ENCODE measurements around the gene PTPN3.
"Not testable (repeated sequence)": the region's sequence is repeated elsewhere in the genome, so short reads cannot be mapped to it uniquely, and the experiment has no call there.

PTPN3 gene

DNA sequence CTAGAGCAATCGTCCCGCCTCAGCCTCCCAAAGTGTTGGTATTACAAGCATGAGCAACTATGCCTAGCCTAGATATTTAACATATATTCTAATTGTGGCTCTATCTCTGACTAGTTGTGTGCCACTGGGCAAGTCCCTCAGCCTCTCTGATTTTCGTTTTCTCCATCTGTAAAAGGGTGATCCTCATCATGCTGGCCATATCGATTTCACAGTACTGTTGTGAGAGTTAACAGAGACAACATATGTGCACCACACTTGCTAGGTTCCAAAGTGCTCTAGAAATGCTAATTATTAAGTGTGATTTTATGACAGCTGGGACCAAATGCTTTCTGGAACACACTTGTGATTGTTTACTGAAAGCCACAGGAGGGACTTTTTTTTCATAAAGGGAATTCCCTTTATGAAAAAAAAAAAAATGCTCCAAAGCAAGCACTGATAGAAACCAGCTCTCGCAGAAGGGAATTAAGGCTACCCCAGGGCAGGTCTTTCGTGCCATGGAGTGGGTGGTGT is 98.8 kb downstream of the PTPN3 start:
- no peak for DNase-seq (ENCODE audit: low read depth in 2 of 2)

DNA sequence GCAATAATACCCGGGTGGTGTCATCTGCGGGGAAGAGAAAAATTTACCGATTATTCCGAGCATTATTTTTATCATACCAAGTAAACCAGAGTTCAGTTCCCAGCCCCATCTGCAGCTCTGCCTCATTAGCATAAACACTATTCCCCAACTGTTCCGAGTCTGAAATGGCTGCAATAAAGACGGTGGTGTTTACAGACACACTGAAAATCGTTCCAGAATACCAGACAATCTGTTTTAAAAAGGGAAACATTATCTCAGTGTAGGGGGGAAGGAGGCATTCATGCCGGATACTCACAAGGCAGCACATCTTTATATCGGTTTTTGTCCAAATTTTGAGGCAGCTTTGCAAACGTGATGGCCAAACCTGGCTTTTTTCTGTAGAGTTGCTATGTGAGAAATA is 106.9 kb downstream of the PTPN3 start:
- no peak for DNase-seq (ENCODE audit: low read depth in 2 of 2)

DNA sequence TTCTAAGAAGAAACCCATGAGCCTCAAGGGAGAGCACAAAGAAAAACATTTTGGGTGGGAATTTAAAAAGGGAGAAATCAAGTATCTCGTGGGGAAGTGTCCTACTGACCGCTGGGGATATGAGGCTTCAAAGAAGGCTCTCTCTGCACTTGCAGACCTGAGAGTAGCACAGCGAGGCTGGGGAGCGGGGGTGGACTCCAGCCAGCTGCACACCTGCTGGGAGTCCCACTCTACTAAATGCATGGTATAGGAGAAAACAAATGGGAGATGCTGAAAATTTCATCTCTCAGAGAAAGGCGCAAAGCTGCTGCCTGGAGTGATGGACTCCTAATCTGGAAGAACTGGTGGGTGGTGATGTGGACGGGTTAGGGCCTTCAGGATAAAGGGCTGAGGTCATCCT is 110.3 kb downstream of the PTPN3 start:
- no peak for DNase-seq (ENCODE audit: low read depth in 2 of 2)

DNA sequence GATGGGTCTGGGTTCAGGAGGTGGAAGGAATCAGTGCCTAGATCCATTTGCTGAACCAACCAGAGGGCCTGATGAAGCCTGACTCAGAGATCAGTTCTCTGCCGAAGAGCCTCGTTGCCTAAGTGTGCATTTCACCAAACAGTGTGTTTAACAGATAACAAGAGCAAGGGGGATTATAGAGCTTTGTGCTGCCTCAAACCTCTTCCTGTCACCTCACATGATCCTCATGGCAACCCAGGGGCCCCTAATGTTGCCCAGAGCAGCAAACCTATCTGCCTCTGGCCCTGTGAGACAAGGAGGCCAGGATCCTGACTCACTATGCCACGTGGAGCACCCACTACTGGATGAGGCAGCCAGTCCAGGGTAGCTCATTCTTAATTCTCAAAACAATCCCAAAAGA is 110.9 kb downstream of the PTPN3 start:
- no peak for DNase-seq (ENCODE audit: low read depth in 2 of 2)

DNA sequence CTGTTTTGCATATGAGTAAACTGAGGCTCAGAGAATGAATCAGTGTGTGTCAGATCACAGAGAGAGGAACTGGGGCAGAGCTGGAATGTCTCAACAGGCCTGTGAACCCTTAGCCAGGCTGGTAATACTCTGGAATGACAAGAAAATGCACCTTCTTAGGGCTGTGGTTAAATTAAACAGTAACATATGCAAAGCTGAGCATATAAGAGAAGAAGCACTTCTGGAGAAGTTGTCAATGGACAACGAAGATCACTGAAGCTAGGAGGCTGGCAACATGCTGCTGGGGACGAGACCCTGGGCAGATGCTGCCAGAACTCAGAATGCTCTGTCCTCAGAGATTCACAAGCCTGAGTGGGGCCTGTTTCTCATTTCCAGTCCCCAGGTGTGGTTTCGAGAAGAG is 112.6 kb downstream of the PTPN3 start:
- no peak for DNase-seq (ENCODE audit: low read depth in 2 of 2)

DNA sequence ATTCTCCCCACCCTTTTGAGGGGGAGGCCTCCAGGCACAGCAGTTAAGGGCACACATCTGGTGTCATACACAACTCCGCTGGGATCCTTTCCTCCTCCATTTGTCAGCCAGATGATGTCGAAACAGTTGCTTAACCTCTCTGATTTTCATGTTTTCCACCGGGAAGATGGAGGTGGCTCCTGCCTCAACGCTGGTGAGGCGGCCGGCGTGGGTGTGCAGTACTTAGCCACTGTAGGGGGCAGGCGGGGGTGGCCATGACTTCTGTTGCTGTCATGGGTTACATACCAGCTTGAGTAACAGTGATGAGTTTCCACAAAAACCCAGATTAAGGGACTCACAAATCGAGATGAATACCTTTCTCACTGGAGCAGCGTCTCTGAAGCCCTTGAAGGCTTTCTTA is 114.2 kb downstream of the PTPN3 start:
- no peak for DNase-seq (ENCODE audit: low read depth in 2 of 2)

DNA sequence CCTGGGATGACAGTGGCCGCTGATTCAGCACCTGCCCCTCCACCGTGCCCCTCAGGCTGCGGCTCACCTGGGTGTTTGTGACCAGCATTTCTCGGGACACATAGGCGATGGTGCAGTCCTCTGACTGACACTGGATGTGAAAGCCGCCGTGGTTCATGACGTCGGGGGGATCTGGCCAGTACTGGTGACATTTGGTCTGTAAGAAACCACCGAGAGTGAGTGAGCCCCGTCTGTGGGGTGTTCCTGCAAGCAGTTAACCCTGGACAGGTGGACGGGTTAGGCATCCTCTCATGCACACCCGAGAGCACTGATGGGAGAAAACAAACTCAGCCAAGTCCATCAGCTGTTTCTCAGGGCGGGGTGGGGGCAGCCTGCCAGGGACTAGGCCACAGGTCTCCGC is 114.8 kb downstream of the PTPN3 start:
- no peak for DNase-seq (ENCODE audit: low read depth in 2 of 2)

DNA sequence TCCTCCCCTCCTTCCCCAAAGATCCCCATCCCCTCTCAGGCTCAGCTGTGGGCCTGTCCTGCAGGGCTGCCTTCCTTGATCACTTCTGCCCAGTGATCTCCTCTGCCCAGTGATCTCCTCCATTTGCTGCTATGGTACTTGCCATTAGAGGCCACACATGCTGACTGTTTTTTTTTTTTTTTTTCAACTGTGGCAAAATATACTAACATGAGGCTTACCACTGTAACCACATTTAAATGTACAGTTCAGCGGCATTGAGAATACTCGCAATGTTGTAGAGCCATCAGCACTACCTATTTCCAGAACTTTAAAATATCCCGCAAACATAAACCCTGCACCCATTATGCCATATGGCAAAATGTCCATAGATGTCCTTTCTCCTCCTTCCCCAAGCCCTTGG is 115.5 kb downstream of the PTPN3 start:
- no peak for DNase-seq (ENCODE audit: low read depth in 2 of 2)

DNA sequence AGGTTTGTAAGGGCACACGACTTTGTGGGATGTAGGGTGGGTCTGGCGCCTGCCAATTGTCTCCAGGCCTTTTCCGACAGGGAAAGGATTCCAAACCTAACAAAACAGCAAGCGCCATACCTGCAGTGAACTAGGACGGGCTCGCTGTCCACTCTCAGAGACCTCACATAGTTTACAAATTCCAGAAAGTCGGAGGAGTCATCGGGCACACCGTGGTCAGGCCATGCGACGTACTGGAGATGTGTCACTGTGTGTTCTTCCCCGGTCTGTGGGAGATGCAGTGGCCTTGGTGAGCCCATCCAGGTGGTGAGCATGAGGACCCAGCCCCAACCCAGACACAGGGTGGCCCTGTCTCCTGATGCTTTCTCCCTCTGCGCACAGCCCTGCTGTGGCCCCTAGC is 115.9 kb downstream of the PTPN3 start:
- no peak for DNase-seq (ENCODE audit: low read depth in 2 of 2)

DNA sequence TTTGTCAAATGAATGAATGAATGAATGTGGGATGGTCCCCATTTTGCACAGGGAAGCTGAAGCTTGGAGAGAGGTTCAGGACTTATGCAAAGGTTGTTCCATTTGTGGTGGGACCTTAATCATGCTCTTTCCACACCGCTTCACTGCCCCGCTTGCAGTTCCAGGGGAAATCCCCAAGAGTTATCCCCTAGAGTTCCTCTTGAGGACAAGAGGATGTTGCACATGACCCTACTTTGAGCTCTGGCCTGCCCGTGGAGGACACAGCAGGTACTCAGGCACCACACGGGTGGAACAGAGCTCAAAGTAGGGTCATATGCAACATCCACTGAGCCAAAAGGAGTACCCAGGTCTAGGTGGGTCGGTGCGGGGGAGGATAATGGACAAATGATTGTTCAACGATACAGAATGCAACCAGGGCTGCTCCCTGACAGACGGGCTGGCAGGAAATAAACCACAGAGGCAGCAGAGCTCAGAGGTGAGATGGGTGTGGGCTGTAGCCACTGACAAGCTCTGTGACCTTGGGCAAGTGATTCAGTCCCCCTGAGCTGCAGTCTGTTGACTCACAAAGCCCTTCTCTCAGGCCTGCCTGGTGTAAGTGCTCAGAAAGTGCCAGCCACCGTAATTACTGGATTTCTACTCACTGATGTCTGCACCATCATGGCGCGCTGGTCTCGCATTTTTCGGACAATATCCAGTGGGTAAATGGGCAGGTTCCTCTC is 116.9 kb downstream of the PTPN3 start:
- DNase-seq (ENCODE audit: low read depth in 2 of 2), result no peak

DNA sequence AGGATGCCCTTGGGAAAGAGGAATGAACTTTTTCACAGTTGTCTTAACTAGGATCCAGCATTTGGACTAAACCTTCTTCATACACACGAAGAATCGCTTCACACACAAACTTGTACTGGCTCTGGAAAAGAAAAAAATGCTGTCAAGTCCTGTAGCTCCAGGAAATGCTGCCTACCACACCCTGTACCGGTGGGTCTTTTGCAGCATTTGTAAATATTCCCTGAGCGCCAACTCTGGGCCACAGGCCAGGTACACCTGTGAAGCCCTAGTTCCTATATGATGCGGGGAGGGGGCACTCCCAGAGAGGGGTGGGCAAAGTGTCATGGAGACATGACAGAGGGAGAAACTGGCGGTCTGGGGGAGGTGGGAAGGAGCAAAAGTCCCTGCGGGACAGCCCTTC is 118.6 kb downstream of the PTPN3 start:
- DNase-seq (ENCODE audit: low read depth in 2 of 2), result no peak

DNA sequence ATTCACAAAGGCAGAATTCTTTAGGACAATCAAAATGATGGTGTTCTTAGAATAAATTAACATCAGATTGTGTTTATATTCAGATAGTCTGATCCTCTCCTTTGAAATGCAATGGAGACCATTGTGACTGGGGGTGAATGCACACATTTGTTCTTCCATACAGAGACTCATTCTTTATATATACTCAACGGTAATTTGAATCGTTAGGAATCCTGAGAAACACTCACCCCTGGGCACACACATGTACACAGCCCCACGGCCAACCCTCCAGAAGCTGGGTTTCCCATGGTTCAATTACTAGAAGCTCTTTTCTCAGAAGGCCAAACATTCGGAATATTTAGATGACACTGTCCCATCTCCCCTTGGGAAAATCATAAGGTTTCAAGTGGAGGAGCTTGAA is 119.8 kb downstream of the PTPN3 start:
- DNase-seq (ENCODE audit: low read depth in 2 of 2), result no peak

DNA sequence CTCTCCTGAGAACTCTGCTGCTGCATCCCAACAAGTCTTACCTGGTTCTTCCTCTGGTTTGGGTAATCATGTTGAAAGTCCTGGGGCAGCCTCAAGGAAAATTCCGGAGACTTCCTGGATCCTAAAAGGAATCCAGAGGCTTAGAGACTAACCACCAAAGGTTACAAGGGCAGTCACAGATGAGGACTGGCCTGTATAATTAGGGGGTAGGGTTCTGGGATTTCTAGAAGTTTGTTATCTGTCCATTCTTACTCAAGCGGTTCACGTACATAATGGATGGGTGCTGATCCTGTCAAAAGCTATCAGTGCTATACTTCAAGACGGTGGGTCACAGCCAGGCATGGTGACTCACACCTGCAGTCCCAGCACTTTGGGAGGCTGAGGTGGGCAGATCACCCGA is 125.9 kb downstream of the PTPN3 start:
- DNase-seq (ENCODE audit: low read depth in 2 of 2), result no peak

DNA sequence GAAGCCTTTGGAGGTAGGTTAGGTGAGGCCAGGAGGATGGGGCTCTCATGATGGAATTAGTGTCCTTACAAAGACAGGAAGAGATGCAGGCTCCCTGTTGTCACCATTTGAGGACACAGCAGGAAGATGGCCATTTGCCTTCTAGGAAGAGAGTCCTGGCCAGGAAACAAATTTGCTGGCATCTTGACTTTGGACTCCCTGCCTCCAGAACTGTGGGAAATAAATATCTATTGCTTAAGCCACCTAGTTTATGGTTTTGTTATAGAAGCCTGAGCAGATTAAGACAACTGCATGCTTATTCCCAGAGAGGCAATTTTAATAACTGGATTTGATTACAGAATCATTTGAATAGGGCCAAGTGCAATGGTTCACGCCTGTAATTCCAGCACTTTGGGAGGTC is 126.7 kb downstream of the PTPN3 start:
- no peak for DNase-seq (ENCODE audit: low read depth in 2 of 2)

DNA sequence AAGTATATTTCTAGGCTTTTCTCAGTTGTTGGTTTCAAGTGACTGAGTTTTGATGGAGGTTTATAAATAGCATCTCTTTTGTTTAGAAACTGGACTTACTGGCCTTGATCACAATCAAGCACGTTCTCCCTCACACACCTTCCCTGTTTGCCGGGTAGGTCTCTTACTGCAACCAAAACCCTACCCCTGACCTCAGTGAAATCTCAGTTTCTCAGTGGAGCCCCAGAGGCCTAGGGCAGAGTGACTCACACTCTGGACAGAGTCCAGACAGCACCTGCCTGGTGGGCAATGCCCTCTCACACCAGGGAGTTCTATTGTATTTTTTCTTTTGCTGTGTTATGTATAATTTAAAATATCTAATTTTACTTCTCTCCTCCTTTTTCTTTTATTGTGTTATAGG is 128.8 kb downstream of the PTPN3 start:
- no peak for DNase-seq (ENCODE audit: low read depth in 2 of 2)

DNA sequence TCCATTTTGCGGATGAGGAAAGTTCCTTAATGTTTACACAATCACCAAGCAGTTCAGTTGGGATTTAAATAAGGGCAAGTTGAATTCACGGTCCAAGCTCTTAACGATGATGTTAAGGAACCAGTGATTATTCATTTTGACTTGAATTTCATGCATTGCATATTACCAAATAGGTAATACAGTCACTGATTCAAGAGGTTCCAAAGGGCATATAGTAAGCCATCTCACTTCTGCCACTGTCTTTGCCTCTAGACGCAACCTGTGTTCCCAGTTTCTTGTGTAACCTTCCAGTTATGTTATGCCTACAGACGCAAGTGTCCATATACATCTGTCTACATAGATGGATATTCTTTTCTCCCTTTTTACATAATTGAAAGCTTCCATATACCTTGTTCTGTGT is 137.3 kb downstream of the PTPN3 start:
- no peak for DNase-seq (ENCODE audit: low read depth in 2 of 2)

DNA sequence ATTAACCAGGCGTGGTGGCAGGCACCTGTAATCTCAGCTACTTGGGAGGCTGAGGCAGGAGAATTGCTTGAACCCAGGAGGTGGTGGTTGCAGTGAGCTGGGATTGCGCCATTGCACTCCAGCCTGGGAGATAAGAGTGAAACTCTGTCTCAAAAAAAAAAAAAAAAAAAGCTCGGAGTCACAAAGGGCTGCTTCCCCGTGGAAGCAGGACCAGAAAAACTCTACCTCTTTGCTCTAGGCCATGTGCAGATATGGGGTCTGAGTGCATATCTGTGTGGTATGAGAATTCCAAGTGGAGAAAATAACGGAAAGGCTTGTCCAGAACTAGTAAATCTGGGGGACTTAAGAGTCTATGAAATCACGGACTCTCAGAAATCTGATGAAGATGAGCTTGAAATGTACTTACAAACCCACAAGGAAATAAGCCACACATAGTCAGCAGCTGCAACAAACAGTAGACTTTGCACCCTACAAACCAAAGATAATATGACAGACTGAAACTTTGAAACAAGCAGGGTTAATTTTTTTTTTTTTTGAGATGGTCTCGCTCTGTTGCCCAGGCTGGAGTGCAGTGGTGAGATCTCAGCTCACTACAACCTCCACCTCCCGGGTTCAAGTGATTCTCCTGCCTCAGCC is 139.0 kb downstream of the PTPN3 start:
- not testable (repeated sequence) for DNase-seq (ENCODE audit: low read depth in 2 of 2)

DNA sequence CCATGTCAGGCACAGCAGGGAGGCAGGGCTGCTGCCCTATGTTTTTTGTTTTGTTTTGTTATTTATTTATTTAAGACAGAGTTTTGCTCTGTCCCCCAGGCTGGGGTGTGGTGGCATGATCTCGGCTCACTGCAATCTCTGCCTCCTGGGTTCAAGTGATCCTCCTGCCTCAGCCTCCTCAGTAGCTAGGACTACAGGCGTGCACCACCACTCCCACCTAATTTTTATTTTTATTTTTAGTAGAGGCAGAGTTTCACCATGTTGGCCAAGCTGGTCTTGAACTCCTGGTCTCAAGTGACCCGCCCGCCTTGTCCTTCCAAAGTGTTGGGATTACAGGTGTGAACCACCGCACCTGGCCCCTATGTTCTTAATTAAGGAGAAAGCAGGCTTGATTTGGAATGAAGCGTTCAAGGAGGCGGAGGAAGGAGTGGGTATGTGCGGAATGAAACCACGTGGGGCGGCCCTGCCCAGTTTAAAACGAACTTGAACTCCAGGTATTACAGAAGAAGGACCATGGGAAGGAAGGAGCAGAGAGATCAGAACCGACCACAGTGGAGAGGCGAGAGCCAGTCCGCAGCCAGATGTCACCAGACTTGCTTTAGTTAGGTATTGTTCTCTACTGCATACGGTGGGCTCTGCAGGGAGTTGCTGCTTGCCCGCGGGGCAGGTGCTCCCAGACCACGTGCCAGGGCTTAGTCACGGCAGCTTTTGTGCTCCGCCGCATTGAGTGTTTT is 142.4 kb downstream of the PTPN3 start:
- DNase-seq (ENCODE audit: low read depth in 2 of 2), result no peak

DNA sequence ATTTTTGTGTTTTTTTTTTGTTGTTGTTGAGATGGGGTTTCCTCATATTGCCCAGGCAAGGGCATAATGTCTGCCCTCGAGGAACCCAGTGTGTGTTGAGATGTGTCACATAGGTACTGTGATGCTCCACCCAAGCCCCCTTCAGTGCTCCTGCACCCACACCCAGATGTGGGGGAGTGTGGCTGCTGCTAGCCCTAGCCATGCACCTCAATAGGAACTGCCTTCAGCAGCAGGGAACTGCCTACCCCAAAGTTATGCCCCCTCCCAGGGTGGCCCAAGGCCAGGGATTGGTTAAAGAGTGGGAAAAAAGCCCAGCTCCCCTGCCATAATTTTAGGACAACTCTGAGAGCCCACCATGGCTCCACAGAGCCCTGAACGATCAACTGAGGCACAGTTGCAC is 143.9 kb downstream of the PTPN3 start:
- no peak for DNase-seq (ENCODE audit: low read depth in 2 of 2)

DNA sequence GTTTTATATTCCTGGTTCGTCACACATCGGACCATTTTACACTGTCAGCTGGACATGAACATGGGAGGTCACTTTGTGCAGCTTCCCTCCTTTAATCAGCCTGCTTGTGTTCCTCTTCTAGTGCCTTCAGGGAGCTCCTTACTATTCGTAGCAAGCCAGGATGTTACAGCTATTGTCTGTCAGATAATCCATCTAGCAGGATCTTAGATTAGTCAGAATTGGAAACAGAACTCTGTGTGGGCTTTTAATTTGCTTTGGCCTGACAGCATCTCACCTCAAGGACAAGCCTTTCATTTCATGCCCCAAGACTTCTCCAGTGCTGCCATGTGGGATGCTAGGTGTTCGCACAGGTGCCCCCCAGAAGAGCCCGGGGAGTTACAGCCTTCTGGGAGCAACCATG is 147.1 kb downstream of the PTPN3 start:
- DNase-seq (ENCODE audit: low read depth in 2 of 2), result no peak

DNA sequence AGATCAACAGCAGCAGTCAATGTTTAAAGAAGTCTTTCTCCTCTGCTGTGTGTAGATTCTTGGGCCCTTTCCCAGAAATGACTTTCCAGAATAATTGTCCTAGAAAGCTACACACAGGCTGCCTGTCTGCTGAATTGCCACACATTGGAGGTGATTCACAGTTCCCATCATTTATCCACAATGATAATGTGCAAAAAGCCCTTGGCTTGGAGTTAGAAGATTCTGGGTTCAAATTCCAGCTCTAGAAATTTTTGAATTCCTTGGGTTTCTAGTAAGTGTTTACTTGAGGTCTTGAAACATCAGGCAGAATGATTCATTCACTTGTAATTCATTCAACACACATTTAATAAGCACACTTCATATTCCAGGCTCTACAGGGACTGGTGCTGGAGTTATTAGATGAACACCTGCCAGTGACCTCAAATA is 148.7 kb downstream of the PTPN3 start:
- no peak for DNase-seq (ENCODE audit: low read depth in 2 of 2)

DNA sequence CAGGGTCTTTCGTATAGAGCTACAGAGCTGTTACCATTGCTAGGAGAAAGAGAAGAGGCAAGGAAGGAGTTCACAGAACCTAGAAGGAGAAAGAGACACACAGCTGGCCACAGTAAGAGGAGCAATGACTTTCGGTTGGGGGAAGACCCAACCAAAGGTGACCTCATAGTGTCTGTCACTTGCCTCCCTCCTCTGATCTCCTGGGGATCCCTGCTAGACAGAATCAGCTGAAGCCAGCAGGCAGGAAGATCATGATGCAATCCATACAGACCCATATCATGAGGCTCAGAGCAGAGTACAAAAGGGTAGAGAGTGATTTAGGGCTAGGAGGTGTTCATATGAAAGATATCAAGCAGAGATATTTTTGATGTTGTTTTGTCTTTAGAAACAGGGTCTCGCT is 151.2 kb downstream of the PTPN3 start:
- DNase-seq (ENCODE audit: low read depth in 2 of 2), result no peak

DNA sequence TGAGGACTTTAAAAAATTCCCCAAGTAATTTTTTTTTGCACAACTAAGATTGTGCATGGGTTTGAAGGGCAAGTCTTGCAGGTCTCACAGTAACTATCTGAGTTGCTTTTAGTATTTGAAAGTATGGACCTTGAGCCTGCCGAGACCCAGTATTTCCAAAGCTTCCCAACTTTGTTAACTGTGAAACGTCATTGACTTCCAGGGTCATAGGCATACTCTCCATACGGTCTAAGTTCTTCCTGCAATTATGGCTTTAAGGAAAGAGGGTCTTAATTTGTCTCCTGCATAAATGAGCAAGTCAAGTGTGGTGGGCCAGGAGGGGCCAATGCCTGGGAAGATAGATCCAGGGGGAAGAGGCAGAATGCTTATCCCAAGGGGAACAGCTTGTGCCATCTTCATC is 153.2 kb downstream of the PTPN3 start:
- no peak for DNase-seq (ENCODE audit: low read depth in 2 of 2)

Data from stimulated activated CD4-positive, alpha-beta T cell treated with anti-CD3 and anti-CD28 coated beads, Interleukin-4, amount 100 ng/mL, for 48 hours (primary cell).